T-helper 1 cell (primary cell): ENCODE measurements around the gene SLC48A1.
A peak's percentile ranks its signal among the peaks of the same experiment; 100 is the strongest.
"Not testable (repeated sequence)": the region's sequence is repeated elsewhere in the genome, so short reads cannot be mapped to it uniquely, and the experiment has no call there.

Source experiments
- DNase-seq, 5 donors: peaks; one replicate each; pipeline ENCODE4 v3.0.0-alpha.2; 2012 to 2020

Gene SLC48A1

DNA sequence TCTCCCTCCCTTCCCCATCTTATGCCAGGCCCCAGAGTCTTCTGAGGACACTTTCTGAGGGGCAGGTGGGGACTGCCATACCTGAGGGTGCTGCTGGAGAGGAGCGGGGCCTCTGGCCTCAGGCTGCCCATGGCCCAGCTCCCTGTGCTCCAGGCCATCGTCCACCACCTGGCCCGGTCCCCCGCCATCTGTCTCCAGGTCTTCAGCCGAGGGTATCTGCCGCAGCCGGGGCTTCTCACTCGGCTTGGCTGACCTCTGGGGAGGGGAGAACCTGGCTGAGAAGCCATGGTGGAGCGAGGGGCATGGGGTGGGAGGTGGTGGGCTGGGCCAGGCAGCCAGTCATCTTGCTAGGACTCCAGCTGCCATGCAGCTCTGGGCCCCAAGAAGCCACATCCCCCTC, 21.6 kb downstream of the SLC48A1 start:
- no peak for DNase-seq

DNA sequence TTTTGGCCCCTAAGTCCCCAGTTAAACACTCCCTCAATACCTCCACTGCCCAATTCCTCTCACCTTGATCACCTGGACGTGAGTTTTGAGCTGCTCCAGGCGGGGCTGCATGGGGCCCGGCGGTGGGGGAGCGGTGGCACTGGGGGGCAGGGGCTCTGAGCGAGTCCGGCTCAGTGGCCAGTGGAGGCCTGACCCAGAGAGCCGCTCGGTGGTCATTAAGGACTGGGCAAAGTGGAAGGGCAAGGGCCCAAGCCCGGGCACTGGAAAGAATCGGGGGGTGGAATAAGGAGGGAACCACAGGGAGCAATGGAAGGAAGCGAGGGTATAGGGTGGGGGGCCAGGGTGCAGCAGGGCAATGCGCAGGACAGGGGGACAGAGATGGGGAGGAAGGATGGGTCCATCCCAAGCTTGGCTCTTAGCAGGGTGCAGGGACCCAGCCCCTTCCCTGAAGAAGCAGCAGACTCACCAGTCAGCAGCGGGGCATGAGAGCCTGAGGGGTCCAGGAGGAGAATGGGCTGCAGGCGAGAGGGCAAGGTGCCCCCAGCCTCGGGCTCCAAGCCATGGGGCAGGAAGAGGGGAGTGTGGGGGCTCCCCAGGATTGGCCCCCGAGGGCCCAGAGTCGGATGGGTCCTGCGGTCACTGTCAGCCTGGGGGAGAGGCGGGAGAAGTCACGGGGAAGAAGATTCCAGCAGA, 22.2 kb downstream of the SLC48A1 start:
- no peak for DNase-seq

DNA sequence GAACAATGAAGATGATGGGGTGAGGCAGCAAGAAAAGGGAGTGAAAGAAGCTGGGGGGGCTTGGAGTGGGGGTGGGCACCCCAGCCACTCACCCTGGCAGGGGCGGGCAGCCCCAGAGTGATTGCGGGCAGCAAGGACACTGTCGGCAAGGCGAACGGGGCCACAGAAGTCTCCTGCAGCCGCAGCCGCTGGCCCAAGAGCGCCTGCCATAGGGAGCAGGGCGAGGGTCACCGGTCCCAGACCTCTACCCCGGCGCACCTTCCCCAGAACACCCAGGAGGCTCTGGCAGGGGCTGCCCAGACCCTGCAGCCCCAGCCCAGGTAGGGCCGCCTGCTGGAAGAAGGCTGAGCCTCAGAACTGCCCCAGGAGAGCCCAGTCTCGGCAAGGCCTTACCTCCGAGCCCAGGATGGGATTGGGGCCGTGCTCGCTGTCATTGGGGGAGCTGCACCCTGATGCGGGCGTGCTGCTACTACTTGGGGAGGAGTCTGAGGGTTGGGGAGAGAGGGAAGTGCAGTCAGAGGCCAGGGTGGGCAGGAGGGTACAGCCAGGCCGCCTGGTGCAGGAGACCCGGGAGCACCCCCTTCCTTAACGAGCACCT, 22.9 kb downstream of the SLC48A1 start:
- DNase-seq, result no peak

DNA sequence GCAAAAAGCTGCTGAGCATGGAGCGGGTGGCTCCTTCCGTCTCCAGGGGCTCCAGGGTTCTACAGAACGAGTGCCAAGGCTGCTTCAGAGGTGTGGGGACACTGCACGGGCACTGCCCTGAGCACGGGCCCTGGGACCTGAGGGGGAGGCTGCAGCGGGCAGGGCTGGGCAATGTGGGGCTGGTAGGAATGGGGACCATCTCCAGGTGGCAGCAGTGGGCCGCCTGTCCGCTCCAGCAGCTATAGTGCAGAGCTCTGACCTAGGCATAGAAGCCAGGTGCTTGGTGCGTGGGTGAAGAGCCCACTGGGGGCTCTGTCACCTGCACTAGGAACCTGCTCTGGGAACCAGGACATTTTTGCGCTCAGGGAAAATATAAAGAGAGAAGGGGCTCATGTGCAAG, 24.4 kb downstream of the SLC48A1 start:
- peak in 2 of 5 donors; percentile 14 to 38 for DNase-seq

DNA sequence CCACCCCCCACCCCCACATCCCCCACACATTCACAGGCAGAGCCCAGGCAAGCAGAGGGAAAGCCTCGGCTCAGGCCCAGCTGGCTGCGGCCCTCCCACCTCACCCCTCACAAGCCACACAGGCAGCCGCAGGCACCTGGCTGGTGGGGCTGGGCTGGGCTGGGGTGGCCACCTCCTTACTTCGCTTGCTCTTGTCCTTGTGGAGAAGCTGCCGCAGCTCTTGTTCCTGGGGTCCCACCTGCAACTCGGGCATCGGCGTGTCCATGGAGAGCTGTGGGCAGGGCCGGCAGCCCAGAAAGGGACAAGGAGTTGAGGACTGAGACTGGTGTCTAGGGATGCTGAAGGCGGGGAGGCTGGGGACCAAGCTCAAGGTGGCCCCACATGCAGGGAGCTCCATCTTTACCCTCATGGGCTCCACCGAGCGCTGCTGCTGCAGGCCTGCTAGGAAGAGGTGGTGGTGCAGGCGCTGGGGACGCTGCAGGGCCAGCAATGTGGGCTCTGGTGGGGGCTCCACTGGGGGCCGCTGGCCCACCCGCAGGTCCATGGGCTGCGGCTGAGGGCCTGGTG, 25.4 kb downstream of the SLC48A1 start:
- no peak for DNase-seq

DNA sequence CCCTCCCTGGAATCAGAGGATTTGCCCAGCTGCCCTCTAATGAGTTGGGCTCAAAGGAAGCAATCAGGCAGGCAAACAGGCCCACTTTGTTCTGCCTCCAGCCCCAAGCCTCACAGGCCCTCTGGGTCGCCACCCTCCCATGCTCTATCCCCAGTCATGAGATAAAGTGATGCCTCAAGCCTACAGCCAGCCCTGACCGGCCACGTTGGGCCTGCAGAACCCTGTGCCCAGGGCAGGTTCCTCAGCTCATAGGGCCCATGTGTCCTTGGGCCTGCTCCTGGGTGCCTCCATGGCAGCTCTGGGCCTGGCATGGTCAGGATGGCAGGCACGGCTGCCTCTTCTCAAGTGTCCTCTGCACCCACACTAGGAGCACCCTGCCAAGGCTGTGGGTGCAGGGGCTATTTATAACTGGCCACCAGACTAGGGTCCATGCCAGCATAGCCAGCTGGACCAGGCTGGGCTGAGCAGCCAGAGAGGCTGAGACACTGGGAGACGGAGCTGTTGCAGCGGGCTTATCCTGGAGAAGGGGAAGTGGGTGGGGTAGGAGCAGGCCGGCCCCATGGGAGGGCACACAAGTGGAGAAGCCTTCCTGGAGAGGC, 26.4 kb downstream of the SLC48A1 start:
- no peak for DNase-seq

DNA sequence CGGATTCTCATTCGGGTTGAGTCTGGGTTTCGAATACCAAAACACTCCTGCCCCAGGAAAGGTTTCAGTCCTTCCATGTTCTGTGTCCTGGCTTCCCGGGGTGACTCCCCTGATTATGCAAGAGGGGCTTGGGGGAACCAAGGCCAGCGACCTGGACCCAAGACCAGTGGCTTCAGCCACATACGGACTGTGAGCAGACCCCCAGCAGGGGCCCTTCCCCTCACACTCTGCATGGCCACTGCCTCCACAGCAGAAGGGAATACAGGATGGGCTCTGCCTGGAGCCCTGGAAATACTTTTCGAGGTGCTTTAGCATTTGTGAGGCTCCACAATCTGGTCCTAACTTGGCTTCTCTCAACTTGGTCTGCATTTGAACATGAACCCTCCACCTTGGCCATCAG, 27.5 kb downstream of the SLC48A1 start:
- DNase-seq, result no peak

DNA sequence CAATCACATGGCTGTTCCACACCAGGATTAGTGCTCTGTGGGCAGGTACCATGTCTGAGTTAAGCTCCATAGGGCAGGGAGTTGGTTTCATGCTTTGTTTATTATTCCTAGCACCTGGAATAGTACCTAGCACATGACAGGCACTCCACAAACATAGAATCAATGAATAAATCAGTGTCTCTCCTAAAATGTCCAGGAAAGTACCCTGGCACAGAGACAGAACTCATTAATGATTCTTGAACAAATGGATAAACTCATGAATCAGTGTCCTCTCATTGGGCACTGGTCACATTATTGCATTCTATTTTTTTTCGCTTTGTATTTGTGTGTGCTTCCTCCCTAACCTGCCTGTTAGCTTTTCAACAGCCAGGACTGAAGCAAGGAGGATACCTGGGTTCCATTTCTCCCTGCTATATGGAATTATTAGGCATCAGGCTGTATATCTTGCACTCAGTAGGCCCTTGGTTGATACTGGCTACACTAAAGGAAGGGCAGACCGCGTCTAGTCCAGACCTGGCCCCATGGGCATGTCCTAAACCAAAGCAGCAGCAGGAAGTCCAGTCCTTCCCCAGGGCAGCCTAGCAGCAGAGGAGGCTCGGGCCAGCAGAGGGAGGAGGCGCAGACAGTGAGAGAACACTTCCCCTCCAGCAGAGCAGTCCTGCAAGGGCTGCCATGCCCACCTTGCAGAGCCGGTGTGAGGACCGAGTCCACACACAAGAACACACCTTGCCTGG, 28.3 kb downstream of the SLC48A1 start:
- no peak for DNase-seq

DNA sequence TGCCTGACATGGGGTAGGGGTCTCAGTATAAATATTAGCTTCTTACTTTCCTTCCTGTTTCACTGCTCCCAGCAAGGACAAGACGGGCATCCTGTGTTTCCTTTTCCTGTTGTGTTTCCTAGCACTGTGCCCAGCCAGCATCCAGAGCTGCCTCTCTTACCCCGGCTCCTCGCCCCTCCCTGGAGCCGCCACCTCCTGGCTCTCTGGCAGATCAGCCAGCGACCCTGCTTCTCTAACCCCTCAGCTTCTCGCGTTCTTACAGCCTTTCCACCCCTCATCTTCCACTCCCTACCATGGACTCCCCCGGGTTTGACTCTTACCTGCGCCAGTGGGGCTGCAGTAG, 28.8 kb downstream of the SLC48A1 start:
- DNase-seq, result no peak

DNA sequence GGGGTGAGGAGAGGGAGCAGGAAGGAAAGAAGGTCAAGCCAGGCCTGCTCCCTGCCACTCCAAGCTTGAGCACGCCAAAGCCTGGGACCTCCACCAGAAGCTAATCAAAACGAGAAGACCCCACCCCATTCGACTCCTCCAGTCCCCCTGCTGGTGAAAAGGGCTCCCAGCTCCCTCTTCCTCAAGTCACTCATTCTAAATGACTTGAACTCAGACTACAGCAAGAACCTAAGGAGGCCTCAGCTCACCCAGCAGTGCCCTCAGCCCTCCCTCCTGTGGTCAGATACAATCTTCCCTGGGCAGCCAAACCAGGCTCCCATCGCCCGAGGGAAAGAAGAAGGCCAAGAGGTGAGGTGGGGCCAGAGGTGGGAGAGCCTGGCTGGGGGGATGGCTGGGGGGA, 29.3 kb downstream of the SLC48A1 start:
- no peak for DNase-seq

DNA sequence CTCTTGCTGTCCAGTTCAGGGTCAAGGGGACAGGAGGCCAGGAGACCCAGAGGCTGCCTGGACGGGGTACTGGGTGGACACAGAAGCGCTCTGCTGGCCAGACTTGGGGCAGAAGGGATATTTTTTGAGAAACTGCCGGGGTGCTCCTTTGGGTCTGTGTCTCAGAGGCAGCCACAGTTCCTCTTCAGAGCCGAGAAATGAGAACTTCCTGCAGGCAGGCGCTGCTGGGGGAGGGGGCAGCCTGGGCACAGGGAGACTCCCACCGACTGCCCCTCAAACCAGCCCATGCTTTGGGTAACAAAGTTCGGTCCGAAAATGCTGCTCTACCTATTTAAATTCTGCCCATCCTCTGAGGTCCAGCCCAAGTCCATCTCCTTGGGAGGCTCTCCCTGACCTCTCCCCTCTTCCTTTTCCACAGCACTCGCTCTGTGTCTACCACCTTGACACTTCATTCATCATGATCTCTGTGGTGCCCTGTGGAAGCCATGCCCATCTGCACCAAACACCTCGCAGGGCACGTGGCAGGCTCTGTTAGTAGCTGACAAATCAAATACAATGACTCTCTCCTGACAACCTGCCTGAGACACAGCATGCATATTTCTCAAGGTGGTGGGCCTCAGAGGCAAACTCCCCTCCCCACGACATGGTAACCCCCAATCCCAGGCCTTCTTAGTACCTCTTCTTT, 30.3 kb downstream of the SLC48A1 start:
- no peak for DNase-seq

DNA sequence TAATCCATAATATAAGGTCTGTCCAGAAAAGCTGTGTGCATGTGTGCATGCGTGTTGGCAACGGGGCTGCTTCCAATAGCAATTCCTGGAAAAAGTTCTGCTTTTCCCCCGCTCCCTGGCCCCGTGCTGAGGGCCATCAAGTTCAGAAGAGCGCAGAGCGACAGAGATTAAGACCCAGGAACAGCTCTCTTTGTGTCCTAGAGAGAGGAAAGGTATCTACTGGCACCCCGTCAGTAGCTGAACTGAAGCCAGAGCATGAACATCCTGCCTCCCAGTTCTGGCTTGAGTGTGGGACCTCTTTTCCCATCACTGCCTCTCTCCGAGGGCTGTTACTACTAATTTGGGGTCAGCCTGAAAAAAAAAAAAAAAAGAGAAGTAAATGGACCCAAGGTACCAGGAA, 31.1 kb downstream of the SLC48A1 start:
- DNase-seq, result no peak

DNA sequence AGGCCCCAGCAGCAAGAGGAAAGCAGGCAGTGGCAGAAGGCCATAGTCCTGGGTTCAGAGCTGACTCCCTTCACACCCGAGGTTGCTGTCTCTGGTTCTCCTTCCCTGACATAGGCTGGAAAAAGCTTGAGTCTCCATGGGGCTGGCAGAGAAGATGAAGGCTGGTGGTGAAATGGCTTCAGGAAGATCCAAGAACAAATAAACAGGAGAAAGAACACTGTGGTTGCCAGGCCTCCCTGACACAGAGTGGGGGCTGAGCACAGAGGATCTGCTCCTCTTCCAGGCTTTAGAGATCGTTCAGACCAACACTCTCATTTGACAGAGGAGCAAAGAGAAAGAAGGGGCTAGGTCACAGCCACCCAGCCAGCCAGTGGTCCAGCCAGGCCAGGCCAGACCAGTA, 32.4 kb downstream of the SLC48A1 start:
- DNase-seq, result no peak

DNA sequence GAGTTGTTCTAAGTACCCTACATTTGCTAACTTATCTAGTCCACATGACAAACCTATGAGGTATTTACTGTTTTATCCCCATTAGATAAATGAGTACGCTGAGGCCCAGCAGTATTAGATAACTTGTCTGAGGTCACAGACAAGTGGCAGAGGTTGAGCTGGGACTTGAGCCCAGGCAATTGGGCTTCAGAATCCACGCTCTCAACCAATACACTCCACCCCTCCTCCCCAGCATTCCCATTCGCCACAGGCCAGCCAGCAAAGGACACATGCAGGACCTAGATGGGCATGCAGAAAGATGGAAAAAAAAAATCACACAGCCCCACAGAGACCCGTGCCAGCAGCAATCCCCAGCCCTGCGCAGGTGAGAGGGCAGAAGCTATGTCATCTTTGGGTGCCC, 34.3 kb downstream of the SLC48A1 start:
- DNase-seq, result no peak

DNA sequence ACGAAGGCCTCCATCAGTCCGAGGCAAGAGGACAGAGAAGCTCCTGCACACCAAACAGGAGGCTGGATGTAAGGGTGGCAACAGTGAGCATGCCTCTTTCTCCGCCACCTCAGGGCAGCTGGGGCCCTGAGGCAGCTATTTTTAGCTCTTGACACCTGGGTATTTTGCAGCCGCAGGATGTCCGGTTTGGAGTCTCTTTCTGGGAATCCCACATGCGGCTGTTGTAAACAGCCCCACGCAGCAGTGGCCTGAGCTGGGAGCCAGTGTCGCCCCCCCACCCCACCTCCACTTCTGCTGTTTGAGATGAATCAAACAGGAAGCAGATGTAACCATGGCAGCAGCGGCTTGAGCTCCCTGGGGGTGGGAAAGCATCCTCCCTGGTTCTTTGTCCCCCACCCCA, 35.0 kb downstream of the SLC48A1 start:
- peak; percentile 51 to 96 (median 66) for DNase-seq

DNA sequence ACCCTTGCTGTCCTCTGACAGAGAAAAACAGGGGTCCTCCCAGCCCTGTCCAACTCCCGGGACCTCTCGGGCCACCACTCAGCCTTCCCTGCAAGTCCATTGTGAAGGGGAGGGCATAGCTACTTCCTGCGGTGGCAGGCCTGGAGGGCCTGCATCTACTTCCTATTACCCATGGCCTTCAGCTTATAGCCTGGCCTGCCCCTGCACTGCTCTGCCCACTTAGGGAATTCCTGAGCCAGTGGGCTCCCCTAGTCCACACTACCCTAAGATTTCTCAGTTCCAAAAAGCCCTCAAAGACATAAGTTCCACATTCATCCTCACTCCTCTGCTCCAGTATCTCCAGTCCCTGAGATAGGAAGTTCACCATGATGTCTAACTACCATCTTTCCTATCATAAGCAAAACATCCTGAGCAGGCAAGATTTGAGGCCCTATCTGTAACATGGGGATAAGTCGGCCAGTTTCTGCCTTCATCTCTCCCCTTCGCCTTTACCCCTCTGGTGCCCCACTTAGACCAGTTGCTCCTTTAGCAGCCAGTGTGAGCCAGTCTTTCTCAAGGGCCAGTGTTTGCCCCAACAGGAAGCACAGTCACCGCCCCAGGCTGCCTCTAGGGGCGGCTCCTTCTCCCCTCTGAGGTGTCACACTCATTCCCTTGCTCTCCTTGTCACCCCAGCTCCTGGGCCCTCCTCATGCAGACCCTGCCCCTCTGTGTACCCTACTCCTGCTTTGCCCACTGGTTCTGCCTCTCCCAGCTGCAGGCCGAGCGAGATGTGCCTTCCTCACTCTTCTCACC, 35.7 kb downstream of the SLC48A1 start:
- DNase-seq, result peak in 2 of 5 donors; percentile 35 to 74

DNA sequence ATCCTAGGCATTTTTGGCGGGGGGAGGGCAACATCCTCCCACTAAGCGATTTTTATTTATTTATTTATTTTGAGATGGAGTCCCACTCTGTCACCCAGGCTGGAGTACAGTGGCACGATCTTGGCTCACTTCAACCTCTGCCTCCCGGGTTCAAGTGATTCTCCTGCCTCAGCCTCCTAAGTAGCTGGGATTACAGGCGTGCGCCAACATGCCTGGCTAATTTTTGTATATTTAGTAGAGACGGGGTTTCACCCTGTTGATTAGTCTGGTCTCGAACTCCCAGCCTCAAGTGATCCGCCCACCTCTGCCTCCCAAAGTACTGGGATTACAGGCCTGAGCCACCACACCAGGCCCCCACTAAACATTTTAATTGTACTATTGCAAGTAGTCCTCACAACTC, 36.5 kb downstream of the SLC48A1 start:
- not testable (repeated sequence) for DNase-seq

DNA sequence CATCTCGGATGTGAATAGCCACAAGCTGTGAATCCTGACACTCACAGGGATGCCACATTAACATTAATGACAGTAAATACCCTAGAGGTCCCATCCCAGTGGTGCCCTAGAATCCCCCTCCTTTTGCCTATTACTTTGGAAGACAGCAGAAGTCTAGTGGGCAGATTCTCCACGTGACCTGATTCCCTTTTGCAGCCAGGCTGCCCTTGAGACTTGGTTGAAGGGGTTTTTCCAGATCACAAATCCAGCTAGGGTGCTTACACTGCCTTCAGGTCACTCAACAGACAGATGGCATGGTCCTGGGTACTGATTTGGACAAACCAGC, 38.0 kb downstream of the SLC48A1 start:
- no peak for DNase-seq

DNA sequence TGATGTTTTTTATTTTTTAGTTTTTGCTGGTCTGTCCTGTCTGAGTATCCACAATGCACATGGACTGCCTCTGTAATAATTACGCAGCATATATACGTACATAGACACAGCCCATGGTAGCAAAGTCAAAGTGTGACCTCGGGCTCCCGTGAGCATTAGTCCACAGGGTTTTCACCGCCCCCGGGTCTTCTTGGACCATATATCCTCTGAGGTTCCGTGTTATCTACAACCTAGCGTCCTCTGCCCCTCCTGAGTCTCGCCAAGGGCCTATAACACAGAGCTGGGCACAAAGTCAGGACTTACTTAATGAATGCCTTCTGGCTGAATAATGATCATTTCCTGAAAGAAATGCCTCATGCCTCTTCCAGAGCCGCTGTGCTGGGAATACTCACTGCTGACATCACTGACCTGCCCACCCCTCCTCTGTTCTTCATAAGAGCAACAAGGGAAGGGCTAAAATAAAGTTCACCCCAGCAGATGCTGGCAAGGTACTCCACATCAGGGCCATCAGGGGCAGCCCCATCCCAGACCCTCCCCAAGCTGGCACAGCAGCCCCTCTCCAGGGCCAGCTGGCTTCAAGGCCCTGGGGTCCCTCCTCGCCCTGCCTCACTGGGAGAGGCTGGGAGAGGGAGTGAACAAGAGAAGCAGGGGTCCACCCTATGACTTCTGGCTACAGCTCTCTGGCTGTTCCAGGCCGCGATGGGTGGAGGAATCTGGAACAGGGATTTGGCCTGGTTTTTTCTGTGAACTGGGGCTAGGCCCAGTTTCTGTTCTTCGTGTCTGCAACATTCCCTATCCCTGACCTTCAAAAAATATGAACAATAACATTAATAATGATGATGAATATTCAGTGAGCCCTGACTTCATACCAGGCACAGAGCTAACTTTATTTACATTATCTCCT, 38.8 kb downstream of the SLC48A1 start:
- no peak for DNase-seq

DNA sequence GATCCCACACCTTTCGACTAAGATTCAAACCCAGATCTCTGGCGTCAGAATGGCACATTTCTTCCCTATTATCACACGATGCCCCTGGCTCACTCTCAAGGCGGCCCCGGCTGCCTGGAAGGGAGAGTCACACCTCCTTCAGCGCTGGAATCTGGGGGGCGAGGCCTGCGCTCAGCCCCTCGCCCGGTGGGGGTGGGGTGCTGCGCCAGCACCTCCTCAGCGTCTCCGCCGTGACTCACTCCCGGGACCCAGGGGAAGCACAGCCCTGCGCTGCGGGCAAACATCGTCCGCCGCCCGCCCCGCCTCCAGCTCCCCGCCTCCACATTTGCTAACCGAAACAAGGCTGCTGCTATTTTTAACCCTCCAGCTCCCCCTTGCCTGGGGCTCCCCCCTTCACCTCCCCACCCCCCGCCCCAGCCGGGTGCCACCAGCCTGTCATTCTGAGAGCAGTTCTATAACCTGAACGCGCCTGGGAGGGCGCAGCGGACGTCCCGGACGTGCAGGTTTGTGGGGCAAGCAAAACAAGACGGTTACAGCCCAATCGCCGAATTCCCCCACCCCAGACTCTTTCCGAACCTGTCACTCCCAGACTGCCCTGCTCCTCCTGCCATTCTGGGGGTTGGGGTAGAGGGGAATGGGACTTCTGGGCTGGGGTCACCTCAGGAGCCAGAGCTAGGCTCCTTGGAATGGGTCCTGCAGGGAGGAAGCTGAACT, 39.9 kb downstream of the SLC48A1 start:
- peak; percentile 79 to 98 (median 85) for DNase-seq
